ENCODE measurements around the gene STUM.

STUM gene

GRCh38 chr1:226656601-226657277 is 108.2 kb downstream of the STUM start:
- DNase-seq, result no peak

- DNase-seq, result no peak
Measured at GRCh38 chr1:226657895-226658545, 109.5 kb downstream of the STUM start.

- DNase-seq, result no peak
Measured at GRCh38 chr1:226658546-226659125, 110.1 kb downstream of the STUM start.

All from 8988T (cell line).